GM15510 (cell line): ENCODE measurements around the gene PHC2.

Experiments used
- POLR2A ChIP-seq: IDR thresholded peaks from 3 replicates; pipeline ENCODE4 v1.6.1; 2011; ENCODE audit warnings: borderline replicate concordance; ENCODE audit not compliant: insufficient read length; ENCODE audit errors: extremely low read depth

PHC2 gene

GRCh38 chr1:33408093-33408436 is 22.8 kb downstream of the PHC2 start:
- no peak for TF ChIP-seq POLR2A

- no peak for TF ChIP-seq POLR2A
These were observed 23.4 kb downstream of the PHC2 start for GRCh38 chr1:33407352-33408092.

- TF ChIP-seq POLR2A = no peak
These were observed 28.7 kb downstream of the PHC2 start for GRCh38 chr1:33402206-33402605.

GRCh38 chr1:33401471-33401870 is 29.4 kb downstream of the PHC2 start:
- TF ChIP-seq POLR2A = no peak

GRCh38 chr1:33400153-33400911 is 30.6 kb downstream of the PHC2 start:
- no peak for TF ChIP-seq POLR2A

GRCh38 chr1:33399375-33399774 is 31.5 kb downstream of the PHC2 start:
- TF ChIP-seq POLR2A = no peak

- TF ChIP-seq POLR2A = no peak
These were observed 32.9 kb downstream of the PHC2 start for GRCh38 chr1:33397994-33398393.

GRCh38 chr1:33397125-33397506 is 33.8 kb downstream of the PHC2 start:
- TF ChIP-seq POLR2A = no peak

GRCh38 chr1:33396188-33397124 is 34.4 kb downstream of the PHC2 start:
- TF ChIP-seq POLR2A = no peak

- TF ChIP-seq POLR2A = no peak
These were observed 36.1 kb downstream of the PHC2 start for GRCh38 chr1:33394770-33395169.

- TF ChIP-seq POLR2A = no peak
These were observed 36.9 kb downstream of the PHC2 start for GRCh38 chr1:33393991-33394390.

- TF ChIP-seq POLR2A = no peak
These were observed 37.4 kb downstream of the PHC2 start for GRCh38 chr1:33393524-33393923.

GRCh38 chr1:33392639-33393038 is 38.3 kb downstream of the PHC2 start:
- TF ChIP-seq POLR2A = no peak

GRCh38 chr1:33392206-33392605 is 38.7 kb downstream of the PHC2 start:
- no peak for TF ChIP-seq POLR2A
